HUES64 (cell line): ENCODE measurements around the gene C1S.

Source experiments
- H3K27ac ChIP-seq: 2 replicates; pipeline ENCODE4 v1.7.0; 2013; ENCODE audit warnings: low read depth, low read length, inconsistent platforms
- H3K27me3 ChIP-seq: 2 replicates; pipeline ENCODE4 v1.6.1; 2013; ENCODE audit warnings: mild to moderate bottlenecking, low read length; ENCODE audit not compliant: insufficient read depth
- H3K36me3 ChIP-seq: 2 replicates; pipeline ENCODE4 v1.6.1; 2013; ENCODE audit warnings: mild to moderate bottlenecking, low read length; ENCODE audit not compliant: insufficient read depth
- H3K4me1 ChIP-seq: 2 replicates; pipeline ENCODE4 v1.6.1; 2013; ENCODE audit warnings: mild to moderate bottlenecking, low read length, moderate library complexity; ENCODE audit not compliant: insufficient read depth
- H3K4me3 ChIP-seq: 2 replicates; pipeline ENCODE4 v1.5.1; 2013; ENCODE audit warnings: mild to moderate bottlenecking, low read length, moderate library complexity
- H3K9ac ChIP-seq: 2 replicates; pipeline ENCODE4 v1.6.1; 2013; ENCODE audit warnings: mild to moderate bottlenecking, low read depth, low read length
- H3K9me3 ChIP-seq: 2 replicates; pipeline ENCODE4 v1.6.1; 2013; ENCODE audit warnings: low read depth, low read length; ENCODE audit not compliant: insufficient read depth
- WGBS: fragments of 150-250, 120-280 bp; methylation state at CpG from one replicate; pipeline ENCODE4 v1.1.7; 2013; ENCODE audit warnings: missing lambda C conversion rate; 5-methylcytosine and 5-hydroxymethylcytosine counted together

The C1S gene

DNA sequence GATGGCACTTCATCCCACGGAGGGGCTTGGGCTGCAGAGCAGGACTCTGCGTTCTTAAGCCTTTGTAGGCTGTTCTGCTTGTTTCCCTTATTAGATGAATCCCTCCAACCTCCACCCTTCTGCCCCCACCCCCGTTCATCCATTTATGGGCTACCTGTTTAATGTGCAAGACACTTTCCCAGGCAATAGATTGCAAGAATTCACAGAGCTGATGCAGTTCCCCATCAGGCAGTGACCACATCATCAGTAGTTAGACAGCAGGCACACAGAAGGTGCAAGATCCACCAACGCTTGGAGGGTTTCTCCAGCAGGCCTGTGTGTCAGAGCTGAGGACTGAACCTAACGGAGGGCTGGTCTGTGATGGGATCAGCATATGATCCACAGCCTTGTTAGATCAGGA, 33.0 kb downstream of the C1S start:
- H3K27ac ChIP-seq: no peak overlapping the region
- H3K27me3 ChIP-seq: no peaks in the 10 kb centered on the region
- no peak overlapping the region for H3K9ac ChIP-seq
- H3K4me3 ChIP-seq: no peak overlapping the region
- H3K36me3 ChIP-seq: peaks cover 3% of the 10 kb centered on the region; the same call in 1 of the 2 replicates
- peaks cover 11% of the 10 kb centered on the region for H3K4me1 ChIP-seq
- WGBS: 87% methylated on average over 5 of the region's 5 CpGs
- H3K9me3 ChIP-seq: no peaks in the 10 kb centered on the region

DNA sequence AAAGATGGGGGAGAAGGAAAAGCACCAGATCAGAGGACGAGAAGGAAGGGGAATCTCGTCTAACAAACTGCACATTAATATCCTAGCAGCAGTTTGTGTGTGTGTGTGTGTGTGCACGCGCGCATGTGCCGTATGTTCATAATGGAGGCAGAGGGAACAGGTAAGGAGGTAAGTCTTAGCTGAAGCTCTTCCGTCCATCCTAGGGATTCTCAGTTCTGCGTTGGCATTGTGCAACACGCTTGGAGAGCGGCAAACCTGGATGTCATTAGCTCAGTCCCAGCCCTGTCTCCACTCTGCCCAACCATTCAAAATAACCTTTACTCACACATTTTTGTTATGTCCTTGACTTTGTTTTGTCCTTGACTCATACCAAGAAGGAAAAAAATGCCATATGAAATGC, 33.4 kb downstream of the C1S start:
- Histone ChIP-seq H3K36me3 (peaks cover 3% of the 10 kb centered on the region; the same call in 1 of the 2 replicates), H3K9ac (no peak overlapping the region), H3K4me3 (no peak overlapping the region), H3K27me3 (no peaks in the 10 kb centered on the region), H3K4me1 (peaks cover 11% of the 10 kb centered on the region), H3K9me3 (no peaks in the 10 kb centered on the region), H3K27ac (no peak overlapping the region)
- 94% methylated on average over 10 of the region's 10 CpGs for WGBS

DNA sequence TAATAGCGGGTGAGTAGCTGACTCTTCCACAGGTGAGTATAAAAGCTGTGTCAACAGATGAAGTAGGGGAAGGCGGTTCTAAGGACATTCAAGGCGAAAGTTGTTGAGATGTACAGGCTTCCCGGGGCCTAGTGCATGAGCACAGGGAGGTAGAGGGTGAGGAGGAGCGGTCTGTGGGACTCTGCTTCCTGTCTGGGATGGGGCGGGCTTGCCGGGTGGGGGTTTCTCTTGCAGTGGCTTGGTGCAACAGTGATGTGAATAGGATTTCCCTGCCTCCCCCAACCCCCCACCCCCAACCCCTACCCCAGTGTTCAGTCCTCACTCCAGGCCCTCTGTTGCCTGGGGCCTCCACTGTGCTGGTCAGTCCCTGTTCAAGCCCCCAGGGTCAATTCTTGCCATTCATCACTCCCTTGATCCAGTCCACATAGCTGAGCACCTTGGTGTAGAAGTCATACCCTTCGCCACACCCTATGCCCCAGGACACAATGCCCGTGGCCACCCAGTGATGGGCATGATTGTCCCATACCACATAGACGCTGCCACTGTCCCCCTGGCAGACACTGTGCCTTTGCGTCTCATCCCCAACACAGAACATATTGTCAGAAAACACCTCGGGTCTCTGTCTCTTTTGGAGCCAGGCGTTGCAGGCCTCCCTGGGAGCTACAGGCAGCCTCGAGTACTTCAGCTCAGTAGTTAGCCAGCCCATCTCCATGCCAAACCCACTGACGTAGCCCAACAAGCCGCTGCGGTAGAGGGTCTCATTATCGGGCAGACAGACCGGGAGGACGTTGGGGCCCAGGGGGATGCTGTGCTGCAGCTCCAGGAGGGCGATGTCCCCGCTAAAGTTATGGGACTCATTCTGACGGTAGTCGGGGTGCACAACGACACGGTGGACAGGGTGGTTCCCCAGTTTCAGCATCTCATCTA, 35.8 kb downstream of the C1S start:
- H3K27me3 ChIP-seq: no peaks in the 10 kb centered on the region
- whole genome bisulfite sequencing: 91% methylated on average over 25 of the region's 26 CpGs
- H3K27ac ChIP-seq: no peak overlapping the region
- H3K36me3 ChIP-seq: peaks cover 15% of the 10 kb centered on the region
- H3K4me1 ChIP-seq: no peaks in the 10 kb centered on the region; the same call in 1 of the 2 replicates
- no peak overlapping the region for H3K9ac ChIP-seq
- no peak overlapping the region for H3K4me3 ChIP-seq
- no peaks in the 10 kb centered on the region for H3K9me3 ChIP-seq

DNA sequence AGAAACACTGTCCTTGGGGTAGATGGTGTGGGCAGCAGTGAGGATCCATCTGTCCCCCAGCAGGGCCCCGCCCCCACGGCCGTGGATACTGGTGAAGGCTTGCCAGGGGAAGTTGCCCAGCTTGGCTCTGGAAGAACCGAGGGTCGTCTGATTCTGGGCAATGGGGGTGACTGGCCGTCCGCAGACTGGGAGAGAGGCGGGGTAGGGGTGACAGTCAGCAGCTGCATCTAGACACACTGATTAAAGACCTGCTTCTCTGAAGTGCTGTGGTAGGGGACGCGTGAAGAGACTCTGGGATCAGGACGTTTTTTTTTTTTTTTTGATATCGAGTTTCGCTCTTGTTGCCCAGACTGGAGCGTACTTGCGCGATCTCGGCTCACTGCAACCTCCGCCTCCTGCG, 36.5 kb downstream of the C1S start:
- H3K27ac ChIP-seq: no peak overlapping the region
- H3K4me3 ChIP-seq: no peak overlapping the region
- no peaks in the 10 kb centered on the region for H3K27me3 ChIP-seq
- H3K9me3 ChIP-seq: no peaks in the 10 kb centered on the region
- H3K4me1 ChIP-seq: no peaks in the 10 kb centered on the region; the same call in 1 of the 2 replicates
- 92% methylated on average over 19 of the region's 19 CpGs for WGBS
- H3K36me3 ChIP-seq: peaks cover 15% of the 10 kb centered on the region
- no peak overlapping the region for H3K9ac ChIP-seq

GRCh38 chr12:7099290-7099996, 38.9 kb downstream of the C1S start:
- Histone ChIP-seq H3K36me3 (peaks cover 21% of the 10 kb centered on the region), H3K9ac (no peak overlapping the region), H3K9me3 (no peaks in the 10 kb centered on the region), H3K4me1 (no peaks in the 10 kb centered on the region), H3K4me3 (no peak overlapping the region), H3K27me3 (no peaks in the 10 kb centered on the region), H3K27ac (no peak overlapping the region)
- whole genome bisulfite sequencing: 90% methylated on average over 9 of the region's 9 CpGs

DNA sequence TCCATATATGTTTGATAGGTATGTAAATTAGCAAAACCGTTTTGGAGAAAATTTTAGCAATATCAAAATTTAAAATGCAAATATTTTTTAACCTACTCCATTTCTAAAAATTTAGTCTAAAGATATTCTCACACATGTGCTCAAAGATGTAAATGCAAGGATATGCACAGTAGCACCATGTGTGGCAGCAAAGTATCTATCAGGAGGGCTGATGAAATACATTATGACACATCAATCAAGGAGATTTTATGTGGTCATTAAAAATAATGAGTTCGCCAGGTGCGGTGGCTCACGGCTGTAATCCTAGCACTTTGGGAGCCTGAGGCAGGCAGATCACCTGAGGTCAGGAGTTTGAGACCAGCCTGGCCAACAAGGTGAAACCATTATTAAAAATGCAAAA, 39.7 kb downstream of the C1S start:
- H3K36me3 ChIP-seq: peaks cover 21% of the 10 kb centered on the region
- no peaks in the 10 kb centered on the region for H3K27me3 ChIP-seq
- WGBS: 100% methylated on average over 3 of the region's 4 CpGs
- H3K4me1 ChIP-seq: no peaks in the 10 kb centered on the region
- H3K9me3 ChIP-seq: no peaks in the 10 kb centered on the region
- no peak overlapping the region for H3K27ac ChIP-seq
- no peak overlapping the region for H3K4me3 ChIP-seq
- no peak overlapping the region for H3K9ac ChIP-seq

GRCh38 chr12:7101047-7101693, 40.7 kb downstream of the C1S start:
- peaks cover 4% of the 10 kb centered on the region; the same call in 1 of the 2 replicates for H3K9me3 ChIP-seq
- no peak overlapping the region for H3K9ac ChIP-seq
- no peaks in the 10 kb centered on the region for H3K4me1 ChIP-seq
- peaks cover 21% of the 10 kb centered on the region for H3K36me3 ChIP-seq
- H3K4me3 ChIP-seq: no peak overlapping the region
- no peak overlapping the region for H3K27ac ChIP-seq
- no peaks in the 10 kb centered on the region for H3K27me3 ChIP-seq
- 93% methylated on average over 4 of the region's 4 CpGs for WGBS

DNA sequence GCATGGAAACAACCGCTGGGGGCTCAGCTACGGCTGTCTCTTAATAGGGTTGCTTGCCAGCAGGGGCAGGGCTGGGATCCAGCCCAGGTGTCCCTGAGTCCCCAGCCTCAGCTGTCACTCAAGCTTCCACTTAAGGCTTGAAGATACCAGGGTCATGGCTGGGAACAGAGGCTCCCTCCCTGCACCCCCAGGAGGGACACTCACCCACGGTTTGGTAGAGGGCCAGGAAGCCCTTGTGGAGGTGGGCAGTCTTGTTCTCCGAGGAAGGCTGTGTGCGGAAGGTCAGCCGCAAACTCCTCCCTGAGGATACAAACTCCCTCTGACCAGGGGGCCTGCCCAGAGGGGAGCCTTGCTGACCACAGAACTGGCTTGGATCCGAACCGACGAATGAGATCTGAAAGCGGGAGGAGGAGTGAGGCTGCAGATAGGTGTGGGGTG, 41.2 kb downstream of the C1S start:
- Histone ChIP-seq H3K36me3 (peaks cover 21% of the 10 kb centered on the region), H3K27ac (no peak overlapping the region), H3K4me3 (no peak overlapping the region), H3K4me1 (no peaks in the 10 kb centered on the region), H3K9ac (no peak overlapping the region), H3K27me3 (no peaks in the 10 kb centered on the region), H3K9me3 (peaks cover 7% of the 10 kb centered on the region; the same call in 1 of the 2 replicates)
- WGBS: 92% methylated on average over 10 of the region's 10 CpGs

GRCh38 chr12:7102582-7102981, 42.1 kb downstream of the C1S start:
- peaks cover 21% of the 10 kb centered on the region for H3K36me3 ChIP-seq
- H3K27me3 ChIP-seq: no peaks in the 10 kb centered on the region
- H3K9ac ChIP-seq: no peak overlapping the region
- no peaks in the 10 kb centered on the region for H3K4me1 ChIP-seq
- WGBS: 88% methylated on average over 3 of the region's 3 CpGs
- peaks cover 7% of the 10 kb centered on the region; the same call in 1 of the 2 replicates for H3K9me3 ChIP-seq
- H3K4me3 ChIP-seq: no peak overlapping the region
- H3K27ac ChIP-seq: no peak overlapping the region

DNA sequence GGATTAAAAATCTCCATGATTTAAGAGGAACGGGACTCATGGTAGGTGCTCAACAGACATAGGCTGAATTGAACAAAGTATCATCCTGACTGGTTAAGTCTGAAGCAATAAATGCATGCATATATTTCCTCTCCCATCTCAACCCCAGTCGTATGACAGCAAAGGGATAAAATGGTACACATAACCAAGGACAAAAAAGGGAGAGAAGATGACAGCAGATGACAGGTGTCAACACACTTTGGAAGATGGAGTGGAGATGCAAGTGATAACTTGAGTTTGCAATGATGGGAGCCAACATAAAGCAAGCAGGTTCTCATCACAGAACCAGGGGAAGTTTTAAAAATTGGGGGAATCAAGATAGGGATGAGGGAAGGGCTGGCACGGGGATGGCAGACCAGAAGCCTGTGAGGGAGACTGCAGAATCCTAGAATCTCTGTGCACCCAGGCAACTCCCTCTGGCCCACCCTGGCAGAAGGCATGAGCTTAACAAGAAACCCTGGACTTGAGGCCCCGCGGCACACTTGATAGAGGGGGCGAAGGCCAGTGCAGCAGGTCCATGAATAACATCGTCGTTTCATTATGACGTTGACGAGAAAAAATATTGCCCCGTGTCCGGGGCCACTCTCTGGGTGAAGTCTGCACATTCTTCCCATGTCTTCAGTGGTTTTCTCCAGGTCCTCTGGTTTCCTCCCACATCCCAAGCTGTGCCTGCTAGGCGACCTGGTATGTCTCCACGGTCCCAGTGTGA, 43.5 kb downstream of the C1S start:
- no peak overlapping the region for H3K27ac ChIP-seq
- H3K4me3 ChIP-seq: no peak overlapping the region
- no peaks in the 10 kb centered on the region for H3K4me1 ChIP-seq
- no peak overlapping the region for H3K9ac ChIP-seq
- 92% methylated on average over 14 of the region's 14 CpGs for WGBS
- peaks cover 18% of the 10 kb centered on the region for H3K36me3 ChIP-seq
- no peaks in the 10 kb centered on the region for H3K27me3 ChIP-seq
- H3K9me3 ChIP-seq: peaks cover 7% of the 10 kb centered on the region; the same call in 1 of the 2 replicates
